Measurements from ENCODE around the gene TRAF3. TPM values are rescaled to one million over a fixed set of nuclear protein-coding genes. Genes with fewer than 3 reads are reported as not detected.

Gene TRAF3
- polyA plus RNA-seq, 1 experiment: 20.1 TPM

DNA sequence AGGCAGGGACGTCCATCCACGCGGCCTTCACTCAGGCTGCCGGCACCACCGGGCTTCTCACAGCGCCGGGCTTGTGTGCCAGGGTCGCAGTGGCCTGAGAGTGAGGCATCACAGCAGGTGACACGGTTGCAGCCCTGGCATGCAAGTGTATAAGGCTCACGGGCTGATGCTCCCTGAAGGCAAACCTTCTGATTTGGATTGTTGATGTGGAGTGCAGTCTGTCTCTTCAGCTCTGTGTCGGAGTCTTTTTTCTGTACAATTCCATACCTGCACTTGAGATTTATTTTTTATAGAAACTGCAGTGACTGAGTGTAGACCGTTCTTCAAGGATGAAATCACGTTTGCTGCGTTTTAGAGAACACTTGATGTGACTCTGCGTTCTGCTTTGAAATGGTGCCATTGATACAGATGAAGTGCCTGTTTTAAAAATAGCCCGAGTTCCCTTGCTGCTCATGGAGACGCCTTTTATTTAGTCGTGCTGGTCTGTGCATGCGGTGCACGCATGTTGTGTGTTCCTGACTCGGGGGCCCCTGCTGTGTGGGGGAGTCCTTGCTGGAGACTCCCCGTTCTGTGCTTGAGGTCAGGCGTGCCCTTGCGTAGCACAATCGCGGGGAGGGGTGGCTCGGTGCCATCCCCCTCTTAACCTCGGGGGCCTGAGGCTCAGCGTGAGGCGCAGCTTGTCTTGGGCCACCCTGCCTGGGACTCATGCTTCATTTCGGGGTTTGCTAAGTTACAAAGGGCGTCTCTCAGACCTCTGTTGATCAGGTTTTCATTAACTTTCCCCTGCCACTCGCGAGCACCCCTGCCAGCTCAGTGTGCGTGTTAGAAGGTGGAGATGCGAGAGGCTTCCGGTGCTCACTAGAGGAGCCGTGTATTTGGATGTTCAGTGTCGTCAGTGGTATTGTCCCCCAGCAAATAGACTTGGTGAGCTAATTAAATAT, 123.7 kb downstream of the TRAF3 start:
- Histone ChIP-seq H3K4me3 (ENCODE audit: low read depth, low read length) (no peak overlapping the region), H3K27me3 (ENCODE audit: control insufficient read depth, insufficient read depth, low read length) (no peaks in the 10 kb centered on the region), H3K36me3 (ENCODE audit: control insufficient read depth, insufficient read depth, low read length) (peaks cover 15% of the 10 kb centered on the region)
- TF ChIP-seq, protein P1, sequence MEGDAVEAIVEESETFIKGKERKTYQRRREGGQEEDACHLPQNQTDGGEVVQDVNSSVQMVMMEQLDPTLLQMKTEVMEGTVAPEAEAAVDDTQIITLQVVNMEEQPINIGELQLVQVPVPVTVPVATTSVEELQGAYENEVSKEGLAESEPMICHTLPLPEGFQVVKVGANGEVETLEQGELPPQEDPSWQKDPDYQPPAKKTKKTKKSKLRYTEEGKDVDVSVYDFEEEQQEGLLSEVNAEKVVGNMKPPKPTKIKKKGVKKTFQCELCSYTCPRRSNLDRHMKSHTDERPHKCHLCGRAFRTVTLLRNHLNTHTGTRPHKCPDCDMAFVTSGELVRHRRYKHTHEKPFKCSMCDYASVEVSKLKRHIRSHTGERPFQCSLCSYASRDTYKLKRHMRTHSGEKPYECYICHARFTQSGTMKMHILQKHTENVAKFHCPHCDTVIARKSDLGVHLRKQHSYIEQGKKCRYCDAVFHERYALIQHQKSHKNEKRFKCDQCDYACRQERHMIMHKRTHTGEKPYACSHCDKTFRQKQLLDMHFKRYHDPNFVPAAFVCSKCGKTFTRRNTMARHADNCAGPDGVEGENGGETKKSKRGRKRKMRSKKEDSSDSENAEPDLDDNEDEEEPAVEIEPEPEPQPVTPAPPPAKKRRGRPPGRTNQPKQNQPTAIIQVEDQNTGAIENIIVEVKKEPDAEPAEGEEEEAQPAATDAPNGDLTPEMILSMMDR (IDR thresholded peaks at IDR 0.05; ENCODE audit: insufficient read depth, low read depth, low read length): no peak
- no peak for DNase-seq (ENCODE audit: low read depth)
- ChIA-PET POLR2A (no interaction called here), CTCF (no interaction called here)

DNA sequence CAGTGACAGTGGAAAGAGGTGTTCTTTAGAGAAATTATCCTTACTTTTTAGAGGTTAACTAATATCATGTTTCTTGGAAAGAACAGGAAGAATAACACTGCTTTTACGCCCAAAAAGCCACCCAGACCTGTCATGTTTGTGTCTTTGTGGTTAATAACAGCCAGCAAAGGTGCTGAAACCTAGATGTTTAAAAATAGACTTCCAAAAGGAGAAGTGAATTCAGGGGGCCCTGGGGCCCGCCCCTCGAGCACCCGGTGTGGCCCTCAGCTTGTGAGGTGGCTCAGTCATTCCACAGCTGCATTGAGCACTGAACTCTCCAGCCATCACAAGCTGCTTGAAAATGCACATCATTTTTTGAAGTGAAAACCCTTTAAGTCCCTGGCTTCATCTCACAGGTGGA, 124.4 kb downstream of the TRAF3 start:
- Histone ChIP-seq H3K36me3 (ENCODE audit: control insufficient read depth, insufficient read depth, low read length) (peaks cover 15% of the 10 kb centered on the region), H3K4me3 (ENCODE audit: low read depth, low read length) (no peak overlapping the region), H3K27me3 (ENCODE audit: control insufficient read depth, insufficient read depth, low read length) (no peaks in the 10 kb centered on the region)
- TF ChIP-seq, protein P1 (IDR thresholded peaks at IDR 0.05; ENCODE audit: insufficient read depth, low read depth, low read length): no peak
- DNase-seq (ENCODE audit: low read depth): no peak
- POLR2A ChIA-PET: no interaction called here
- CTCF ChIA-PET: no interaction called here

DNA sequence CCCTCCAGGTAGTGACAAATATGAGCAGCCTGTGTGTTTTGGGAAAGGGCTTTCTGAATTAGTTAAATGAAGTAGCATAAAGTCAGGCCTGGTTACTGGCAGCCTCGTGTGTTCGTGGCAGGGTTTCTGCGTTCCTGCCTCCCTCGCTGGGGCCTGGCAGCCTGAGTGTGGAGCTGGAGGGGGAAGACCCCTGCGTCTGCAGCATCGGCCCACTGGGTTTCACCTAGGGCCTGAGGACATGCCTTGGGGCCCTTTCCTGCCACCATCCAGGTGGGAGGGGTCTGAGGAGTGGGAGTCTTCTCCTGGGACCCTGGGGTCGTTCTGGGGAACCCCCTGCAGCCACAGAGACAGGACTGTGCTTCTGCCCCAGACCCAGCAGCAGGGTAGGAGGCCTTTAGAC, 124.8 kb downstream of the TRAF3 start:
- Histone ChIP-seq H3K36me3 (ENCODE audit: control insufficient read depth, insufficient read depth, low read length) (peaks cover 15% of the 10 kb centered on the region), H3K27me3 (ENCODE audit: control insufficient read depth, insufficient read depth, low read length) (no peaks in the 10 kb centered on the region), H3K4me3 (ENCODE audit: low read depth, low read length) (no peak overlapping the region)
- TF ChIP-seq, protein P1 (IDR thresholded peaks at IDR 0.05; ENCODE audit: insufficient read depth, low read depth, low read length): no peak
- DNase-seq (ENCODE audit: low read depth): no peak
- POLR2A ChIA-PET: no interaction called here
- CTCF ChIA-PET: no interaction called here

DNA sequence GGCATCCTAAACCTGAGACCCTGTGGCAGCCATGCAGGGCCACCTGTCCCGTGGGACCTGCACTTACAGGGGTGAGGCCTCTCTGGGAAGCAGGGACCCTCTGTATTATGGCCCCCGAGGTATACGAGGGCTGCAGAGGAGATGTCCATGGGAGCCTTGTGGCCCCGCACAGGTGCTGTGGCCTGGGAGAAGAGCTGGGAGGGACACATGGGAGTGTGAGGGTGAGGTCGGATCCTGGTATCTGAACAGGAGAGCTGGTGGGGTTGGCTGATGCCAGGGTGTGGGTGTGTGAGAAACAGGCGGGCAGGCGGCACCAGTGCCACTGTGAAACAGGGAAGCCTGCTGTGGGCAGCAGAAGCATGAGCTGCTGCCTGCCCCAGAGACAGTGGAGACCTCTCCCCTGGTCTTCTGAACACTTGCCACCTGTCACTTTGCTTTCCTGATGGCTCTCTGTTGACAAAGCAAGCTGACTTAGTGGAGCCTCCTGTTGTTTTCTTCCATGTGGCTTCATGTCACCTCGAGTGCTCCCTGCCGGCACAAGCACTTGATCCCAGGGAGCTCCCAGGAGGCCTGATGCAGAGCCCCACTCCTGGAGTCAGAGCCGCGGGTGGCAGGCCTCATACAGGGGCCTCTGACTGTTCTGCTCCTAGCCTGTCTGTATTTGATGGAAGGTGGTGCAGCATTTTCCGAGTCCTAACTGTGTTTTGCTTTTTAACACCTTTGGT, 125.4 kb downstream of the TRAF3 start:
- DNase-seq (ENCODE audit: low read depth): no peak
- POLR2A ChIA-PET: no interaction called here
- CTCF ChIA-PET: no interaction called here
- Histone ChIP-seq H3K4me3 (ENCODE audit: low read depth, low read length) (no peak overlapping the region), H3K36me3 (ENCODE audit: control insufficient read depth, insufficient read depth, low read length) (peaks cover 15% of the 10 kb centered on the region), H3K27me3 (ENCODE audit: control insufficient read depth, insufficient read depth, low read length) (no peaks in the 10 kb centered on the region)
- TF ChIP-seq, protein P1 (IDR thresholded peaks at IDR 0.05; ENCODE audit: insufficient read depth, low read depth, low read length): no peak

DNA sequence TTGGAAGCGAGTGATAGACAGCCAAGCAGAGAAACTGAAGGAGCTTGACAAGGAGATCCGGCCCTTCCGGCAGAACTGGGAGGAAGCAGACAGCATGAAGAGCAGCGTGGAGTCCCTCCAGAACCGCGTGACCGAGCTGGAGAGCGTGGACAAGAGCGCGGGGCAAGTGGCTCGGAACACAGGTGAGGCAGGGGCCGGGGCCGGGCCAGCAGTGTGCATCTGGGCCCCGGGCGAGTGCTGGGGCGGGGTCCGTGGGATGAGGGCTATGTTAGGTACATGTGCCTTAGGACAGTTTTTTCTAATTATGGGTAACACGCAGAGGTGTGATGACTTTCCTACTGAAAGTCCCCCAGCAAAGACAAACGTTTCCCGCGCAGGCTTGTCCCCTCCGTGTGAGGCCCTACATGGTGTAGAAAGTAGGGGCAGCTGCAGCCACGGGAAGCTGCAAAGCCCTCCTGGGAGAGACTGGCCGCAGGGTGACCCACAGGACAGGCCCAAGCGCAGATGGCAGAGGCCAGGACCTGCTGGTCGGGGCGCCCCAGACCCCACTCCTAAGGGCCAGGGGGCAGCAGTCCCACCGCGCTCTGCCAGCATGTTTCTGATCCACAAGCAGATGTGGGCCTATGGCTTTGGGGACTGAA, 126.1 kb downstream of the TRAF3 start:
- no peak for DNase-seq (ENCODE audit: low read depth)
- H3K4me3 ChIP-seq (ENCODE audit: low read depth, low read length): no peak overlapping the region
- H3K27me3 ChIP-seq (ENCODE audit: control insufficient read depth, insufficient read depth, low read length): no peaks in the 10 kb centered on the region
- ChIA-PET CTCF (no interaction called here), POLR2A (no interaction called here)
- peaks cover 15% of the 10 kb centered on the region for H3K36me3 ChIP-seq (ENCODE audit: control insufficient read depth, insufficient read depth, low read length)
- TF ChIP-seq, protein P1 (IDR thresholded peaks at IDR 0.05; ENCODE audit: insufficient read depth, low read depth, low read length): no peak

Data from BJ (cell line).